ENCODE data around the gene VIPR1. TPM values are rescaled to one million over a fixed set of nuclear protein-coding genes. Genes with fewer than 3 reads are reported as not detected.
"Not testable (repeated sequence)": the region's sequence is repeated elsewhere in the genome, so short reads cannot be mapped to it uniquely, and the experiment has no call there.

Gene VIPR1
- total RNA-seq, 1 donor from 2014 or later: 10.1 TPM

DNA sequence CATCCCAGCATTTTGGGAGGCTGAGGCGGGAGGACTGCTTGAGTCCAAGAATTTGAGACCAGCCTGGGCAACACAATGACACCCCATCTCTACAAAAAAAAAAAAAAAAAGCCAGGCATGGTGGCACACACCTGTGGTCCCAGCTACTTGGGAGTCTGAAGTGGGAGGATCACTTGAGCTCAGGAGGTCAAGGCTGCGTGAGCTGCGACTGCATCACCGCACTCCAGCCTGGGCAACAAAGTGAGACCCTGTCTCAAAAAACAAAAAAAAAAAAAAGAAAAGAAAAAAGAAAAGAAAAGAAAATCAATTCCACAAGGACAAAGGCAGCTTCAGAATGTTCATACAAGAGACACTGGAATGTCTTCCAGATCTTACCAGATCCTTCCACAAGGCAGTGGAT, 76.9 kb downstream of the VIPR1 start:
- DNase-seq: not testable (repeated sequence)

DNA sequence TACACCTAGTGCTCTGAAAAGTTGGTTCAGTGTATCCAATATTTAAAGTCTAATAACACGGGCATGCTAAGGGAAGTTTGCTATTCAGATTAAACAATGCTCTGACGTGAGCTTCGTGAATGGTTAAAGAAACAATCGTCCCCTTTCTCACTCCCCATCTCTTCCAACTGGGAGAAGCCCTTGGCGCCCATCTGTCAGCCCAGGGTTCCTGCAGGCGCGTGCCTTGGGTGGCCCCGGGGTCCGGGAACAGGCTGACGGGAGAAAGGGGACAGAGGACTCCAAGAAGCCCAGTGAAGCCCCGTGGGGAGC, 78.9 kb downstream of the VIPR1 start:
- DNase-seq: no peak

GRCh38 chr3:42581709-42582473, 79.4 kb downstream of the VIPR1 start, which contains the start of gene SEC22C:
Gene SEC22C, minus strand, starts transcription at chr3:42581967. Its CDS starts 12,921 bp downstream, at chr3:42569046.
- peak; percentile 91 for DNase-seq

GRCh38 chr3:42582474-42583070, 80.1 kb downstream of the VIPR1 start:
- no peak for DNase-seq

Small RNA genes within 50 kb of the gene (small RNA-seq; reads per million reads assigned to genes)
- not detected for gene AC092047.1 (ENCODE audit: low replicate concordance)

Other genes with a start within 250 kb of the VIPR1 start
- 1.6 TPM for gene CCK, start 236.5 kb upstream of the VIPR1 start, total RNA-seq
- not detected for gene LYZL4, start 92.0 kb upstream of the VIPR1 start, total RNA-seq
- 31.2 TPM for gene SEC22C, start 79.3 kb downstream of the VIPR1 start, total RNA-seq
- gene SS18L2, start 88.2 kb downstream of the VIPR1 start, total RNA-seq: 20.6 TPM
- gene NKTR, start 98.0 kb downstream of the VIPR1 start, total RNA-seq: 183 TPM
- 13.3 TPM for gene ZBTB47, start 151.1 kb downstream of the VIPR1 start, total RNA-seq
- 13.4 TPM for gene KLHL40, start 182.9 kb downstream of the VIPR1 start, total RNA-seq
- 3.9 TPM for gene HHATL, start 200.2 kb downstream of the VIPR1 start, total RNA-seq

All from skin of body (tissue), 3 donors.